Stimulated activated CD4-positive, alpha-beta T cell treated with anti-CD3 and anti-CD28 coated beads, Interleukin-4, amount 100 ng/mL, for 4 hours (primary cell): ENCODE data around the gene PARD6G.

Source experiments
- DNase-seq, 2 experiments: peaks; one replicate each; pipeline ENCODE4 v3.0.0-alpha.2; 2020

Gene PARD6G

DNA sequence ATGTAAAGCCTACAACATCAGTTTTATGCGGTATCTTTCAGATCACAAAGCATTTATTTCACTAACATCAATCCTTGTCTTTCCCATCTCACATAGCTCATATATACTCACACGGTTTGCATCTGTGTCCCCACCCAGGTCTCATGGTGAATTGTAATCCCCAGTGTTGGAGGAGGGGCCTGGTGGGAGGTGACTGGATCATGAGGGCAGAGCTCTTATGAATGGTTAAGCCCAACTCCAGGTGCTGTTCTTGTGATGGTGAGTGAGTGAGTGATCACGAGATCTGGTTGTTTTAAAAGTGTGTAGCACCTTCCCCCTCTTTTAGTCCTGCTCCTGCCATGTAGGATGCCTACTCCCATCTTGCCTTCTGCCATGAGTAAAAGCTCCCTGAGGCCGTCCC lies 42.0 kb downstream of the PARD6G start:
- DNase-seq: no peak

DNA sequence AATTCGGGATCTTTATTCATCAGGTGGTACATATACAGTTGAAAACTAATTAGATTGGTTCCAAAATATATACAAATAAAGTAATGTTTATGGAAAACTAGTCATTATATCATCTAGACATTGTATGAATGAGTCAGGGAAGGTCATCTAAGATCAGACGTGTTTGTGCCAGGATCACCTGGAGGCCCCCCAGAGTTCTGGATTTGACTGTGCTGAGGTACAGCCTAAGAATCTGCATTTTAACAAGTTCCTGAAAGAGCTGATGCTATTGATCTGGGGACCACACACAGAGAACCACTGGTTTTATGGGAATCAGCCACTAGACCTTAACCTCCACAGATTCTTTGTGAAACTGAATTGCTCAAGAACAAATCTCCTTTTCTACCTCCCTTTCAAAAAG lies 43.2 kb downstream of the PARD6G start:
- no peak for DNase-seq

DNA sequence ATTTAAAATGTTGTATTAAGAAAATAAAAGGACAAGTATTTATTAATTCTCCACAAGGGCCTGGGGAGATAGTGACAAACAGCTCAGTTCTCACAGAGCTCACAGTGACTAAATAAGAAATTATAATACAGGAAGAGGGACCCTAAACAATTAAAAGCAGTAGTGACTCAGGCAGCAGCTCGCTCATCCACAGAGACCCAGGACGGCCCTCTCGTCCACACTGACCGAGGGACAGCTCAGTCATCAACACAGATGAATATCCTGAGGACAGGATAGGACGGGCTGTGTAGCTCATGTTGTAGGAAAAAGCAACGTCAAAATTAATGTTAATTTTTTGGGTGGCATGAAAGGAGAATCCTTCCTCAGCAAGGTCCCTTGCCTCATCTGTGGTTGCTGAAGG lies 44.1 kb downstream of the PARD6G start:
- DNase-seq: no peak

DNA sequence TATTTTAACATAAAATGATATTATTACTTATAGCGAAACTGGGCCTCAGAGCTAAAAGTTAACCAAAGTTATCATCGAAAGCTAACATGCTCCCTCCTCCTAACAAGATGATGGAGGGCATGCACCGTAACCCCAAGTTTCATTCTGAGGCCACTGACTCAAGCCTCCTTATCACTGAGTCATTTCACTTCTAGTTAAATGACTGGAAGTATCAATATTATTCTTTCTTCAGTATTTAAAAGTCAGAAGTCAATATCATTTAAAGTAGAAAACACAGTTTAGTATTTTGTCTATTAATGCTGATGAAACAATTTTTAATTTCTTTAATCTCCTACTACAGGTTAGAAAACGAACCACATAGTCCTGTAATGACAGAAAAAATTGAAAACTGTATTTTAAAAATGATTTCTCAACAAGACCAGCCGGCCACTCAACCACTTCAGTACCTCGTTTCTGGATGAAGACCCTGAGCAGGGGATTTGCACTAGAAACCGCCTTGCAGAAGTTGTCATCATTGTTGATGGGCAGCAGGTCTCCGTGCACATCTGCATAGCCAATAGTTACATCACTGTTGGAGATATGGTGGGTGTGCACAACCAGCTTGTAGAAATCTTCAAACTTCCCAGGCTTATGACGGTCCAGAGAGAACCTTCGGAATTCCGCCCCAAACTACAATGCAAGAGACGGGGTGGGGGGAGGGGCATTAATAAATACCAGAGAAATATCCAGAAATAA lies 44.9 kb downstream of the PARD6G start:
- no peak for DNase-seq

GRCh38 chr18:80201739-80202138 lies 45.6 kb downstream of the PARD6G start:
- no peak for DNase-seq

DNA sequence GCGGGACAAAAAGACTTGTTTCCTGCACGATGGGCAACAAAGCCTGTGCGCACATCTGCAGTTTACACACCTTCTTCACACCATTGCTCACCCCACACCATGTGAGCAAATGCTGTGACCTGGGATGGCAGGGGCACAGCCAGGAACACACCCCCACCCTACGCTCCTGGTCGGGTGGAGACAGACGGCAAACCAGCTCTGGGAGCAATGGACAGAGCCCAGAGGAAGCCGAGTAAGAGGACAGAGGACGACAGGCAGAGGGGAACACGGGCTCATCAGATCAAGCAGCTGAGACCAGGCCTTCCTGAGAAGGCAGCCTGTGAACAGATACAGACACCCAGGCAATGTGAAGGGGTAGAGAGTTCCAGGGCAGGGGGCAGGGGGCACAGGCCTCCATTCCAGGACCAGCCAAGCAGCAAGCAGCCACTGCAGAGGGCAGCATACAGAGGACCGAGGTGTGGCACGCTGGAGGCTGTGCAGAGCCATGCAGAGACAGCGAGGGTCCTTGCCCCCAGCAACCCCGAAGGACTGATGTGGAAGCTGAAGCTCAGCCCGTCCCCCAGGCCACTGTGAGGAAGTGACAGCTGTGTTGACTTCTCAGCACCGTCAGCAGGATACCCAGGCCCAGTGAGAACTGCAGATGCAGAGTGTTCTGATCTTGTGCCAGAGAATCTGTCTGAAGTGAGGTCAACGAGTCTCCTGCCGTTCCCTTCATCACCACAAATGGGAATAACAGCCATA lies 46.2 kb downstream of the PARD6G start:
- no peak for DNase-seq

- DNase-seq: no peak
Observed at GRCh38 chr18:80200171-80200931, 47.0 kb downstream of the PARD6G start.

DNA sequence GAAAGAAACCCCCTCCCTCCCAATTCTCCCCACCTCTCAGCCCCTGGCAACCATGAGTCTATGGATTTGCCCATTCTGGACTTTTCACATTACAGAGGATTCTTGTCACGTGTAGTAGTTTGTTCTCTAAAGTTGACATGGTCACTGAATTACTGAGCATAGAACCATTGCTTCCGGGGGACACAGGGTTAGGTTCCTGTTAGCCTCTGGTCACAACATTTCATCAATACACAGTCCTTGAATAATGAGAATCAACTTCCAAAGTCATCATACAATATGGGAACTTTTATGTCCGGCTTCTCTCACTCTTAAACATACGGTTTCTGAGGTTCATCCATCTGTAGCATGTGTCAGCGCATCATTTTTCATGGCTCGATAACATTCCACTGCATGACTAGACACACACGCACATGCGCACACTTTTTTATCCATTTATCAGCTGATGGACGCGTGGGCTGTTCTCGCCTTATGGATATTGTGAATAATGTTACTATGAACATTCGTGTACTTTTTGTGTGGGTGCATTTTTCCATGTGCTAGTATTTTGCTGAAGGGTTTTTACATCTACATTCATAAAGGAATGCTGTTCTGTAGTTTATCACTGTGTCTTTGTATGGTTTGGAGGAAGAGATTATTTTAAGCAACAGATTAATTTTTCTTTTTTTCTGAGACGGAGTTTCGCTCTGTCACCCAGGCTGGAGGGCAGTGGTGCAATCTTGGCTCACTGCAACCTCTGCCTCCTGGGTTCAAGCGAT lies 48.1 kb downstream of the PARD6G start:
- DNase-seq: no peak

- no peak for DNase-seq
Observed at GRCh38 chr18:80198391-80198790, 48.9 kb downstream of the PARD6G start.

DNA sequence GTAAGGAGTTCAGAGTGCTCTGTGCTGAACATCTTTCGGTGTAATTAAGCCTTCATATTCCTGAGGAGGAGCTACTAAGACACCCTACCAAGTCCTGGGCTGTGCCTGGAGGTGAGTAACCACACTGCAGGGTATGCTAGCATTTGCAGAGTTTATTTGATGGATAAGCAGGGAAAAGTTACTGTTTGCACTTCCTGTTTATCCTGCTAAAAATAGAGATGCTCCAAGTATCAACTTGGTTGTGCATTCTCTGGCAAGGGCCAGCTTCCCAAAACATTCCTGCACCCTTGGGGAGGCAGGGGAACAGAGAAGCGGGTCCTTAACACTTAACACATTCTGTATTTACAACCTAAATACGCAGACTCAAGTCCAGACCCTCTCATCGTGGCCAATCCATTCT lies 49.8 kb downstream of the PARD6G start:
- no peak for DNase-seq

DNA sequence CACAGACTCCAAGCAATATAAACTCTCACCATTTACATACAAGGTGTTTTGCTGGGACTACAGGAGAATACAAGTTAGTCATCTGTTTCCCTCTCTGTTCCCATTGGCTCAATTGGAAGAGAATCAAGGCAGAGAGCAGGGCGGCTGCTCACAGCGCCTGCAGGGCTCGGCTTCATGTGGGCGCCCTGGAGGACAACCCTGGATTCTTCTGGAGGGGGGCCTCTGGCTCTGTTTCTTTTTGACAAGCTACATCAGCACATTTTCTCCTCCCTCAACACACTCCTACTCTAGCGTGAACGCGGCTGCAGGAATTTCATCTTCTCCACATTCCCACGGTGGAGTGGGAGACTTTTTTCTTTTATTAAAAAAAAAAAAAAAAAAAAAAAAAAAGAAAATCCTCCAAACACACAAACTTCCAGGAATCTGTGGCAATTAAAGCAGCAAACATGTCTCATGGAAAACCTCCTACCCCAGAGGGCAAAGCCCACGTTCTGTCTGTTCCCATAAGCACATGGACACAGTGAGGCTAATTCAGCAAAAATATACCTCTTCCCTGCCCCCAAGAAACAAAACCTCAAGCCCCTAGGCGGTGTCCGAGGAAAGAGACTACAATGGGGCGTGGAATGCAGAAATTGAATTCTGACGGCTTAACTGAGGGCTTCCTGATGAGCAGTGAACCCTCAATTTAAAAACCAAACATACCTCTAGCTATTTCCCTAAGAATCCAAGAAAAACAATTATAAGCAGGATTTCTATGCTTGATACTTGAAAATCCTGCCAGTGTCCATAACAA lies 50.6 kb downstream of the PARD6G start:
- DNase-seq: no peak

- DNase-seq: no peak
Observed at GRCh38 chr18:80194874-80195570, 52.3 kb downstream of the PARD6G start.

DNA sequence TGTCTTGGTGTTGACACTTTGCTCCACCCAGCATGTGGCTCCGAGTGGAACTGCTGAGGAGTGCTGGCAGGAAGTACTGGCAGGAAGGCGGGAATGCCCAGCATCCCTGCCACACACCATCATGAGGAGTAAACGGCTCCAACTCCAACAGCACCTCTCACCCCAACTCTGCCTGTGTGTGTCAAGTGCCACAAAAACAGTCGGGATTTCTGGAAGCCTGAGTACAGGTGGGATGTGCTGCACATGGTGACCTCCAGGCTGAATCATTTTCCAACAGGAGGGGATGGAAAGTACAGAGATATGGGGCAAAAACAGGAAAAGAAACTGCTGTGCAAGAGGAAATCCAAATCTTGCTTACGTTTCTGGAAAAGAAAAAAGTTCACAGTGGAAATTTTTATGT lies 53.6 kb downstream of the PARD6G start:
- no peak for DNase-seq

DNA sequence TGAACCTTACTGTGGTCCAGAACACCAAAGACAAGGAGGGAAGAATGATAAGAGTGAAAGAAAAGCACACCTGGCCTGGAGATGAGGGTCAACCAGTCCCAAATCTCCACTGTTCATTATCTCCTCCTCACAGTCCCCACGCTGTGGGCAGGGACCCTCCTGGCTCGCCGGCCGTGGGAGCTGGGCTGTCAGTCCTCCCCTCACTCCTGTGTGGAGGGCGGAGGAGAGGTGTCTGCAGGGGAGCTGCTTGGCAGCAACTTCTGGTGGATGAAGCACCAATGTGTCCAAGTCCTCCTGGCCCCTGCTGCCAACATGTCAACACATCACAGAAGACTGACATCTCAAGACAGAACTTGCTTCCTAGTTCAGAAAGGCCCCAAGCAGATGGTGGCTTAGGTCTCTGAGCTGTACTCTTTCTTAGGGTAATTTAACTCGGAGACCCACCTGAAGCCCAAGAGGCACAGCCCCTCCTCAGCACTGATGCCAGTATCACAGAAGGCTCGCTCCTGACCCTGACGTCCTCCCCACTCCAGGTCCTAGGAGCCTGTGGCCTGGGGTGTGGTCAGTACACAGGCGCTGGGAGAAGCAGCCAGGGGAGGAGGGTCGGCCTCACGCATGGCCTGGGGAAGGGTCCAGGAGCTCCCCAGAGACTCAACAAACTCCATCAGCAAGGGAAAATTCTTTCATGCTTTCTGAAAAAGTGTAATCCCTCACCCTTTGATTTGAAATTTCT lies 54.5 kb downstream of the PARD6G start:
- DNase-seq: no peak

DNA sequence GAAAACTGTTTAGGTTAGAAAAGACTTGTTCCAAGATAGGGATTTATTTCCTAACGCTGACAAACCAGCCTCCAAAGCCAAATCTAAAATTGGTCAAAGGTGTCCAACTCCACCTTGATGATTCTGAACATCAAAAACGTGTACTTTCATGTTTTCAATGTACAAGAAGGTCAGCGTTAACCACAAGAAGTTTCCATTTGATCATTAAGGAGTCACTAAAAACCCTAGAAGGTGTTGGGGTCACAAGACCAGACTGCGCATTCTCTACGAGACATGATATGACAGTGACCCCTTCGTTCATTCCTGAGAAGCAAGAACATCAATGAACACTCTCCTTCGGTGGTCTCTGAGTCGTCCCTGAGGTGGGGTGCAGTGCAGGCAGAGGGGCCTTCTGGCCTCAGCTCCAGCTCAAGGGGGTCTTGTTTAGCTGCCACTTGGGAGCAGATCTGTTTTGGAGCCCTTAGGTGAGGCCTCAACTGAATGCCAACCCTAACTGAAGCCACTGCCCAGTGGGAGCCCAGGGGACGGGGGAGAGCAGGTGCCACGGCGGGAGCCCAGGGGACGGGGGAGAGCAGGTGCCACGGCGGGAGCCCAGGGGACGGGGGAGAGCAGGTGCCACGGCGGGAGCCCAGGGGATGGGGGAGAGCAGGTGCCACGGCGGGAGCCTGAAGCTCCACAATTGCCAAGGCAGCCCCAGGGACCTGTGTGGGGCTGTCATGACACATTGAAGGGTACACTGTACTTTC lies 55.2 kb downstream of the PARD6G start:
- DNase-seq: no peak

GRCh38 chr18:80191264-80191663 lies 56.0 kb downstream of the PARD6G start:
- DNase-seq: no peak

DNA sequence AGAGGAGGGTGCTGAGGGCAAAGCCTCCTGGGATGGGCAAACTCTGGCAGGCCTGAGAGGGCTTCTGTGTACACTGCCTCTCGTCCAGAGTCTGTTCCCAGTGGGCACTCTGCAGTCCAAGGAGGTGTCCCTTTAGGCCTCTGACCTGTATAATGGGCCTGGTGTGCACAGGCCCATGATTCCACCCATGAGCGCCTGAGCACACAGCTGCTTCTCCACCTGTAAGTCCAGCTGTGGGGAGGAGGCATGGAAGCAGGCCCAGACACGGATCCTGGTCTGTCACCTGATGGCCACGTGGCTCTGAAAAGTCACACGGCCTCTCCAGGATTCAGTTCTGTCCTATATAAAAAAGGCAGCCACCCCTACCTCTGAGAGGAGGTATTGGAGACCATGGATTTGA lies 57.0 kb downstream of the PARD6G start:
- no peak for DNase-seq

- DNase-seq: no peak
Observed at GRCh38 chr18:80189531-80189865, 57.8 kb downstream of the PARD6G start.

- no peak for DNase-seq
Observed at GRCh38 chr18:80188643-80189530, 58.4 kb downstream of the PARD6G start.
